ENCODE data around the gene SOCS1. TPM values are rescaled to one million over a fixed set of nuclear protein-coding genes. Genes with fewer than 3 reads are reported as not detected.
A peak's percentile ranks its signal among the peaks of the same experiment; 100 is the strongest.

The SOCS1 gene
- polyA plus RNA-seq, 1 of the 3 experiments (the other 2 are of a cell fraction), result 8.6 TPM

DNA sequence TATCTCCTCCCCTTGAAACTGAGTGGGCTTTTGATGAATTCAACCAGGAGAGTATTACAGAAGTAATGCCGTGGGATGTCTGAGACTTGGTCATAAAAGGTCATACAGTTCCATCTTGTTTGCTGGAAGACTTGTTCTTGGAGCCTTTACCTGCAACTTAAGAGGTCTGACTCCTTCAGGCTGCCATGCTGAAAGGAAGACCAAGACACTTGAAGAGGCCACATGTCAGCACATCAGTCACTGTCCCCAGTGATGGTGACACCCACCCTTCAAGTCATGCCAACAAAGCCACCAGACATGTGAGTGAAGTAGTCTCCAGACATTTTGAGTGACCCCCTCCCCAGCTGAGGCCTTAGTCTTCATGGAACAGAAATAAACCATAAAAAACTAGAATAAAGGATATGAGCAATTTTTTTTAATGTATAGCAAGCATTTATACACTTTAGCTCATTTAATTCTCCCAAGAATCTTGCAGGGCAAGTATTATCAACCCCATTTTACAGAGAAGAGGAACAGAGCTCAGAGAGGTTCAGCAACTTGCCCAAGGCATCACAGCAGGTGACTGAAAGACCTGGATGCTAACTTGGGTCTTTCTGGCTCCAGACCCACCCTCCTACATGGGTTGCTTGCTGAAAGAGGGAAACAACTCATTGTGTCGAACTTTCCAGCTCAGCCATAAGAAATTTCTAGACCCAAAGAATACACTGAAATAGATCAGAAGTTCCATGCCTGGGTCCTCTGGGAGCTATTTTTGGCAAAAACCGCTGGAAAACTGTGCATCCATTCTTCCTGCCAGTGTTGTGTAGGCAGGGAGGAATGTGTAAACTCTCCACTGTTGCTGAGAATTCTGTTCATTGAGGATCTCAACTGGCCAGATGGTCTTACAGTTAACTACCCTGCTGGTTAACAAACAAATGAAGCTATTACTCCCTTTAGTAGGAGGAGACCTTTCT is 38.1 kb downstream of the SOCS1 start:
- Histone ChIP-seq H3K9ac (no peak overlapping the region), H3K36me3 (replicated peaks in 1 of 2; ENCODE audit: control insufficient read depth in 1 of 2, insufficient read depth in 2 of 2, low read length in 1 of 2) (no peaks in the 10 kb centered on the region), H3K9me3 (no peaks in the 10 kb centered on the region; the same call in 1 of the 2 replicates), H2AFZ (ENCODE audit: low read depth) (no peak overlapping the region), H3K27me3 (ENCODE audit: insufficient read depth) (no peaks in the 10 kb centered on the region), H3K9me2 (no peaks in the 10 kb centered on the region), H3K79me2 (ENCODE audit: insufficient read depth) (no peaks in the 10 kb centered on the region), H3K4me3 (ENCODE audit: low read depth in 2 of 2, low read length in 1 of 2) (peak overlapping the region in 1 of 2 experiments; percentile 43; a peak in 1 of 4 replicates), H3K4me2 (no peak overlapping the region), H3K27ac (ENCODE audit: low read depth in 2 of 2, low read length in 1 of 2) (no peak overlapping the region), H4K20me1 (ENCODE audit: insufficient read depth) (no peaks in the 10 kb centered on the region), H3K4me1 (ENCODE audit: control insufficient read depth in 1 of 2, insufficient read depth in 2 of 2, low read depth in 1 of 2, low read length in 1 of 2) (no peaks in the 10 kb centered on the region), H3F3A (replicated peaks; ENCODE audit: insufficient read depth) (no peaks in the 10 kb centered on the region)
- ChIA-PET CTCF (interaction anchor here (0.7 to 1.8 kb wide), 11 partner anchors 11 to 227 kb away, joined by 3 to 5 read pairs (median 3); no protein-coding TSS in a partner anchor), POLR2A (no interaction called here)
- WGBS (ENCODE audit: low lambda C conversion rate), result 35% methylated on average over 3 of the region's 3 CpGs
- no peak for DNase-seq
- no peak for TF ChIP-seq TAF1 (IDR thresholded peaks at IDR 0.05; ENCODE audit: borderline replicate concordance, low read depth, low read length)
- no peak for TF ChIP-seq USF2 (IDR thresholded peaks at IDR 0.05; ENCODE audit: borderline replicate concordance, low read depth, low read length)
- no peak for TF ChIP-seq TEAD4 (IDR thresholded peaks at IDR 0.05; ENCODE audit: borderline replicate concordance, insufficient read depth)
- no peak for TF ChIP-seq RCOR1 (IDR thresholded peaks at IDR 0.05; ENCODE audit: low read length)
- no peak for TF ChIP-seq NFIC (IDR thresholded peaks at IDR 0.05; ENCODE audit: borderline replicate concordance)
- TF ChIP-seq ZBTB33 (IDR thresholded peaks at IDR 0.05; ENCODE audit: borderline replicate concordance, low read depth), result no peak
- TF ChIP-seq GATA2 (CRISPR knock-in tag; IDR thresholded peaks at IDR 0.05), result no peak

DNA sequence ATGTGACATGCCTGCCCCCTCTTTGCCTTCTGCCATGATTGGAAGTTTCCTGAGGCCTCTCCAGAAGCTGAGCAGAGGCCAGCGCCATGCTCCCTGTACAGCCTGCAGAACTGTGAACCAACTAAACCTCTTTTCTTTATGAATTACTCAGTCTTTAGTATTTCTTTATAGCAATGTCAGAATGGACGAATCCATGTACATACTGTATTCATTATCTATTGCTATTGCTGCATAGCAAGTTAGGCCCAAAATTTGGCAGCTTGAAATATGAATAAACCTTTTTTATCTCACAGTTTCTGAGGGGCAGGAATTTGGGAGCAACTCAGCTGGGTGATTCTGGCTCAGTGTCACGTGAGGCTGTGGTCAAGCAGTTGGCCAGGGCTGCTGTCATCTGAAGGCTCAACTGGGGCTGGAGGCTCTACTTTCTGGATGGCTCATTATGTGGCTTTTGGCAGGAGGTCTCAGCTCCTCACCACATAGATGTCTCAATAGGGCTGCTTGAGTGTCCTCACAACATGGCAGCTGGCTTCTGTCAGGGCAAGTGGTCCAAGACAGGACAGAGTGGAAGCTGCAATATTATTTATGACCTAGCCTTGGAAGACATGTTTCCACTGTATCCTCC is 40.0 kb downstream of the SOCS1 start:
- no peak overlapping the region for H3K9ac ChIP-seq
- no peaks in the 10 kb centered on the region for H3F3A ChIP-seq (replicated peaks; ENCODE audit: insufficient read depth)
- H3K27me3 ChIP-seq (ENCODE audit: insufficient read depth), result no peaks in the 10 kb centered on the region
- DNase-seq, result no peak
- H3K36me3 ChIP-seq (replicated peaks in 1 of 2; ENCODE audit: control insufficient read depth in 1 of 2, insufficient read depth in 2 of 2, low read length in 1 of 2), result no peaks in the 10 kb centered on the region
- no peaks in the 10 kb centered on the region for H4K20me1 ChIP-seq (ENCODE audit: insufficient read depth)
- no peaks in the 10 kb centered on the region for H3K79me2 ChIP-seq (ENCODE audit: insufficient read depth)
- no peaks in the 10 kb centered on the region for H3K9me2 ChIP-seq
- H2AFZ ChIP-seq (ENCODE audit: low read depth), result no peak overlapping the region
- no peak overlapping the region for H3K27ac ChIP-seq (ENCODE audit: low read depth in 2 of 2, low read length in 1 of 2)
- ChIA-PET CTCF (no interaction called here), POLR2A (no interaction called here)
- H3K9me3 ChIP-seq, result no peaks in the 10 kb centered on the region; the same call in 1 of the 2 replicates
- no peak overlapping the region for H3K4me3 ChIP-seq (ENCODE audit: low read depth in 2 of 2, low read length in 1 of 2)
- TF ChIP-seq TEAD4 (IDR thresholded peaks at IDR 0.05; ENCODE audit: borderline replicate concordance, insufficient read depth), result no peak
- TF ChIP-seq RXRA (IDR thresholded peaks at IDR 0.05; ENCODE audit: borderline replicate concordance, low read depth), result no peak
- H3K4me2 ChIP-seq, result no peak overlapping the region
- 74% methylated on average over 3 of the region's 3 CpGs for WGBS (ENCODE audit: low lambda C conversion rate)
- peaks cover 0 to 3% of the 10 kb centered on the region in 2 experiments; a peak in 1 of 4 replicates for H3K4me1 ChIP-seq (ENCODE audit: control insufficient read depth in 1 of 2, insufficient read depth in 2 of 2, low read depth in 1 of 2, low read length in 1 of 2)
